HG02588 (cell line): ENCODE measurements around the gene CEPT1.

Source experiments
- ATAC-seq: cut with Tn5 transposase; IDR thresholded peaks from one replicate; pipeline ENCODE4 v1.9.1; 2021; ENCODE audit warnings: mild to moderate bottlenecking, moderate library complexity; ENCODE audit not compliant: unreplicated experiment

Gene CEPT1

DNA sequence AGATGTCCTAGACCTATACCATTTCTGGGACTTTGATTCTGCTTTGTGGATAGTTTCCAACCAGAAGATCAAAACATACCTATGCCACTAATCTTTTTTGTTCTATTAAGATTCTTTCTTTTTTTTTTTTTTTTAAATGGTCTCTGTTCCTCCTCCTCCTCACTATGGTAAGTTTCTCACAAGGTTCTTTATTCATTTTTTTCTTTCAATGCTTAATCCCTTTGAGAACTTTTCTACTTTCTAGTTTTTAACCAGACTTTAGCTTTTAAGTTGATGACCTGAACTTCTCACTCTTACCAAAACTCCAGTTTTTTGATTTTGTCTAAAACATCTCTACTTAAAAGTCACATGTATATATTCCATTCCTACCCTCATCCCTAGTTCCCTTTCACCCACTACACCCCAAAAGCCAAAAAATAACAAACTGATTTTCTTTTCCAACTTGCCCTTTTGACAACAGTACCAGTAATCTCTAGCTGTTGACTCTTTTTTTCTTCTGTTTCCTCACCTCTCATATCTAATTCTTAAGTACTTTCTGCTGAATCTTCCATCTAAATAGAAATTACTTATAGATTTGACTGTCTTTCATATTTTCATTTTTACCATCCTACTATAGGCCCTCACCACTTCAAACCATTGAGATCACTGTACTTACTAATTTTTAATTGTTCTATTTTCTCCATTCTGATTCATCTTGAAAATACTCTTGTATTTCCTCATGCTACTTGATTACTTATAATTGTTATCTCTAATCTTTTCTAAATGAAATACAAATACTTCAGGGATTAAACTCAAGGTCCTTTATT lies 6.1 kb downstream of the CEPT1 start:
- ATAC-seq, result no peak

DNA sequence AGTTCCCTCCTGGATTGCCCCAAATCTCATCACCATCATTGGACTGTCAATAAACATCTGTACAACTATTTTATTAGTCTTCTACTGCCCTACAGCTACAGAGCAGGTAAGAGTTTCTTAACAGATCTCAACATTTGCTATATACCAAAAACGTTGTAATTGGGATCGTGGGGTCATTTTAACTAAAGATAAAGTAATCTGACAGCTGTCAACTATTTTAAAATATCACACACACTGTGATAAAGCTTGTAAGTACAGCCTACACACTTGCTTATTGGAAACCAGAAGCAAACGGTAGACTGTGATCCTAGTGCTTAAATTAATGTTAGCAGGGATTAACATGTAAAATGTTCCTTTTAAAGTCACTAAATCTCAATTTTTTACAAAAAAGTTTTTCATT lies 7.9 kb downstream of the CEPT1 start:
- no peak for ATAC-seq

DNA sequence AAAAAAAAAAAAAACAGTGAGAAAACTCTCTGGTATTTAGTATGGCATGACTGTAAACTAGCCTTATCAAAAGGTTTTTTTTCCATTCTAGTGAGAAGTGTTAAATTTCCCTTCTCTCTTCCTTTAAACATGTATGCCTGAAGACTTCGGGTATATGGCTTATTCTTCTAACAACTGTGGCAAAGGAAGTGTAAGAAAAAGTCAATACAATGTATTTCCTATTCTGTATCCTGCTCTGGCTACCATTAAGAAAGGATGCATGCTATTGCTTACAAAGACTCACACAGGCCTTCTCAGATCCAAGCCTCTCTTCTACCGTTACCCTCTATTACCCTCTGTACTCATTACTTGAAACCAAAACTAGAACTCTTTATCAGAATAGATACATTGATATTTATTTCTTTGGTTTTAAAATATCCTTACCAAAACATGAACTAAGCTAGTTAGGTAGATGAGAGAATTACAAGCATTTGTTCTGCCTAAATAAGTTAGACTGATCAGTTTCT lies 8.4 kb downstream of the CEPT1 start:
- no peak for ATAC-seq

DNA sequence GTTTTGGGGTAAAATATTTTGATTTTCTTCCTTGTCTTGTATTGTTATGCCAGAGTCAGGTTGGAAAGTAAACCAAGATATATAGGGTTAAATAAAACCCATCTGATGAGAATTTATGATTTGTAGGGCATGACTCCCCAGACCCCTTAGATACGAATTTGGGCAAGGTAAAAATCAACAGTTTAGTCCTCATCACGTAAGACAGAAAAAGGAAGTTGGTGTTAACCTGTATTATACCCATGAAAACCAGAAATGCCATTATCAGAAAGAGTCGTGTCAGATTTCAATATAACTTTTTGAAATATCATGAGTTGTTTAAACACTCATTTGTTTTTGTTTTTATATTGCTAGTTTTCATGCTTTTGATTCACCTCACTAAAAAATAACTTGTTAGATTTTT lies 11.8 kb downstream of the CEPT1 start:
- ATAC-seq, result no peak

DNA sequence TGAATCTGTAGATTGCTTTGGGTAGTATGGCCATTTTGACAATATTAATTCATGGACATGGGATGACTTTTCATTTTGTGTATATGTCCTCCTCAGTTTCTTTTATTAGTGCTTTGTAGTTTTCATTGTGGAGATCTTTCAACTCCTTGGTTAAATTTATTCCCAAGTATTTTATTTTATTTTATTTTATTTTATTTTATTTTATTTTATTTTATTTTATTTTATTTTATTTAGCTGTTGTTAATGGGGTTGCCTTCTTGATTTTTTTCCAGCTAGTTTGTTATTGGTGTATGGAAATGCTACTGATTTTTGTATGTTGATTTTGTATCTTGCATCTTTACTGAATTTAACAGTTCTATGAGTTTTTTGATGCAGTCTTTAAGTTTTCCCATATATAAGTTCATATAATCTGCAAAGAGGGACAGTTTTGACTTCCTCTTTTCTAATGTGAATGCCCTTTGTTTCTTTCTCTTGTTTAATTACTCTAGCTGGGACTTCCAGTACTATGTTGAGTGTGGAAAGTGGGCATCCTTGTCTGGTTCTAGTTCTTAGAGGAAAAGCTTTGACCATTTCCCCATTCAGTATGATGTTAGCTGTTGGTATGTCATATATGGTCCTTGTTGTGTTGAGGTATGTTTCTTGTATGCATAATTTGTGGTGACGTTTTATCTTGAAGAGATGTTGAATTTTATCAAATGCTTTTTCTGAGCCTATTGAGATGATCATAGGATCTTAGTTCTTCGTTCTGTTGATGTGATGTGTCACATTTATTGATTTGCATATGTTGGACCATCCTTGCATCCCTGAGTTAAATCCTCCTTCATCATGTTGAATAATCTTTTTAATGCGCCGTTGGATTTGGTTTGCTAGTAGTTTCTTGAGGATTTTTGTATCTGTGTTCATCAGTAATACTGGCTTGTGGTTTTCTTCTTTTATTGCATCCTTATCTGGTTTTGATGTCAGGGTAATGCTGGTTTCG lies 14.3 kb downstream of the CEPT1 start:
- no peak for ATAC-seq

DNA sequence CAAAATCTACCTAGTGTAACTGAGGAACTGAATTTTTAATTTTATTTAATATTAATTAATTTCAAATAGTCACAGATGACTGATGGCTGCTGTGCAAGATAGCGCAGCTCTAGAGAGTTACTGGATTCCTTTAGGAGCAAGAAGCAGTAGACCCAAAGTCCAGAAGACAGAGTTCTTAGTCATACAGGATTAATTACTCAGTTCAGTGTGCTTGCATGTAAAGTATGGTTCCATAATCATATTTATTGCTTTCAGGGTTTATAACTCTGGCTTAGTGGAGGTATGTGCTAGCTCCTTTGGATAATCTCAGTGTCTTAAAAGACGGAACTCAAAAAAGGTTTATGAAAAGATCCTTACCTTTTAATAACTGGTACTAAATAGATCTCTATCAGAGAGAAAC lies 17.4 kb downstream of the CEPT1 start:
- ATAC-seq, result no peak

DNA sequence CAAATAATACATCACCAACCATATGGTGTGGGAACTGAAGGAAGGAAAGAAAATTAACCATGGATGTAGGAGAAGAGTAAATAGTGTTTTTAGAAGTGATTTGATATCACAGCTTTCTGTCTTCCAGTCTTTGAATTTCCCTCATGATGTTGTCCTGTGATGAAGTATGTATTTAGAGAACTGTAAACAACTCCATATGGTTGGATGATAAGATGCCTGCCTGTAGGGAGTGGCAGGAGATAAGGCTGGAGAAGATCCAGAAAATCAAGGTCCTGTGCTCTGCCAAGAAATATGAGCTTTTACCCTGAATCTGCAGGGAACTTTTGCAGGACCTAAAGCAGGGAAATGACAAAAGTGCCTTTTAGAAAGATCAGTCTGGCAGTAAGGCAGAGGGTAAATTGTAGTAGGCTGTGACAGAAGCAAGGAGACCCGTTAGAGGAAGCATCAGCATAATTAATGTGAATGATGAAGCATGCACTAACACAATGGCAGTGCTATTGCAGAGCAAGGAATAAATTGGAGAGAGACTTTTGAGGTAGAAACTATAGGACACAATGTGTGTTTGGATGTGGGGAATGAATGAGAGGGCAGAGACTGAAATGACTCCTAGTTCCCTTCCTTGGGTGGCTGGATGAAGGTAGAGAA lies 21.9 kb downstream of the CEPT1 start:
- ATAC-seq, result no peak

DNA sequence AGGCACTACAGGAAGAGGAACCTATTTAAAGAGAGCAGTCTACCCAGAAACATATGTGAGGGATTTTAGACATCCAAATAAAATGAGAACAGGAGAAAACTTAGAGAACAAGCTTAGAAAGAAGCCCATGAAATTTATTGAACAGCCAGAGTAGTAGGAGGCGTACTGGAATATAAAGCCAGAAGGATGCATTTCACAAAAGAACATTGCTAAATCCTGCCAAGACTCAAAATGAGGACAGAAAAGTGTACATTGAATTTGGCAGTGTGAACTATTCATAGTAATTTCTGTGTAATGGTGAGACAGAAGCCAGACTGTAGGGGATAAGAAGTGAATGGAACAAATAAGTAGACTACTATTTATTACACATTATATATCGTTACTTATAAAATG lies 22.5 kb downstream of the CEPT1 start:
- ATAC-seq, result no peak

DNA sequence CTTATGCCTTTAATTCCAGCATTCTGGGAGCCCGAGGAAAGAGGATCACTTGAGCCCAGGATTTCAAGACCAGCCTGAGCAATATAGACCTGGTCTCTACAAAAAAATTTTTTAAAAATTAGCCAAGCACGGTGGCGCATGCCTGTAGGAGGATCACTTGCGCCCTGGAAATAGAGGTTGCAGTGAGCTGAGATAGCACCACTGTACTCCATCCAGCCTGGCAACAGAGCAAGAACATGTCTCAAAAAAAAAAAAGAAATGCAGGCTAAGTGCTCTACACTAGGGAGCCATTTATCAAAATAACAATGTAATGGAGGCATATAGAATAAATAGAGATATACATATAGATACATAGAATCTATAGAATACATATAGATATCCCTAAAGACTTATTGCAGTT lies 23.3 kb downstream of the CEPT1 start:
- ATAC-seq, result no peak

DNA sequence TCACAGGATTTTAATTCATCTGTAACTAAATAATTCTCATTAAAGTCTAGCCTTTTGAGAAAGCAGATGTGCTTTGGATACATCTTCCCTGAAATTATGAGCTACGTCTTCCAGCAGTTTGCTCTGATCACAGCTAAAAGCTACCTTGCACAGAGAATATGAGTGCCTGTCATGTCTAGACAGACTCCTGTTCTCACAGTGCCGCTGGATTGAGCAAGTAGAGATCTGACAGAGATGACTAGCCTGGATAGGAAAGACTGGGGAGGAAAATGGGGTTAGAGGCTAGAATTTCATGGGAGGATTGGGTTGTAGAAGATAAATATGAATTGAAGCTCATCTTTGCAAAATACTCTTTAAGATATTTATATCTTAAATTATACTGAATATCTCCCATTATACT lies 24.1 kb downstream of the CEPT1 start:
- ATAC-seq, result no peak

DNA sequence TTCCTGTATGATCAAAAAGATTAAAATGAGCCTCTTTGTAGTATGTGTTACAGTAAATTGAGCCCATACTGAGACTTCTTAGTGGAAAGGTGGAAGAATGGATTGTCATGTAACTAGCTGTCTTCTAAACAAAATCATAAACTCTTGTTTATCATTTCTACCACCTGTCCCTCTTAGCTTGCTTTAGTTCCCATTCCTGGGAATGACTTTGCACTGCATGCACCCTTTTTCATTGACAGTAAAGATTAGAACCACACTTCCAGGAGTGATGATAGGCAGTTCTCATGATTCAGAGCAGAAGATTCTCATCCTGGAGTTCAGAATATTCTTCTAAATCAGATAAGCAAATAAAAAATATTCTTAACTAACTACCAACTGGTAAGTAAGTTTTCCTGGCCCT lies 32.4 kb downstream of the CEPT1 start:
- ATAC-seq, result no peak

DNA sequence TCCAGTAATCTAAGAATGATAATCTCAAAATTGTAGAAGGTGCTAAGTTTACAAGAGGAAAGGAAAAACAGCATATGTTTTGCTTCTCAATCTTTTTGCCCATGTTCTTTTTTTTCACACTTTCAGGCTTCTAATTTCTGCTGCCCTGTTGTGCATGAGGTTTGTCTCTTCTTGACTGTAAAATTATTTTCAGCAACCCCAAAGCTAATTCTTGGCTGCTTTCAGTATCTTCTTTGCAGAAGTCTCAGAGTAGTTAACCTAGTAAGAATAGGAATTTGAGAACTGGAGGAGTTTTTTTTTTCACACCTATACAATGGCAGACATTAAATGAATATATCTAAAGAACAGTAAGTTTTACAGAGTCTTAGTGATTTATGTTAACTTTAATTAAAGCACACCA lies 34.0 kb downstream of the CEPT1 start:
- ATAC-seq, result no peak

DNA sequence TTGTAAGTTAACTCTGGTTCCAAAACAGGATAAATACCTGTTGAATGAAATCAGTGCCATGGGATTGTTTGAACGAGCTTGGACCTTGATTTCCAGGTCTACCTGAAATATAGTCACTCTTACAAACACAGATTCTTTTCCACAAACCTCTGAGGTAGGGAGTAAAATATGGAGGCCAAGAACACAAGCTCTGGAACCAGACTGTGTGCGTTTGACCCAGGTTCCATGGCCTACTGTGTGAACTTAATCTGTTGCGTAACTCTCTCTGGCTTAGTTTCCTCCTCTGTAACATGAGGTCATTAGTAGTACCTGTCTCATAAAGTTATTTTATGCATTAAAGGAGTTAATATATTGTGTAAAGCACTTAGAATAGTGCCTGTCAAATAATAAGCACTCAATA lies 35.3 kb downstream of the CEPT1 start:
- no peak for ATAC-seq

DNA sequence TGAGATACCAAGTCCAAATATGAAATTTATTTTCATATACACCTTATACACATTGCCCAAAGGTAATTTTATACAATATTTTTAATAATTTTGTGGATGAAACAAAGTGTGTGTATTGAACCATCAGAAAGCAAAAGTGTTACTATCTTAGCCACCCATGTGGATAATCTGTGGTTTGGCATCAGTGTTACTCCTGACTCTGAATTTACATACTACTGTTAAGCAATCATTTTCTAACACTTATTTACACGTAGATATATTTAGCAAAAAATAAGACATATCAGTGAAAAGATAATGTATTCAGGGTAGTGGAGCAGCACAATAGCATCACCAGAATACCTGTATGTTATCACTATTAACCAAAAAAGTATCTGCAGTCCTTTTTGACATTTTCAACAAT lies 36.7 kb downstream of the CEPT1 start:
- ATAC-seq, result no peak

DNA sequence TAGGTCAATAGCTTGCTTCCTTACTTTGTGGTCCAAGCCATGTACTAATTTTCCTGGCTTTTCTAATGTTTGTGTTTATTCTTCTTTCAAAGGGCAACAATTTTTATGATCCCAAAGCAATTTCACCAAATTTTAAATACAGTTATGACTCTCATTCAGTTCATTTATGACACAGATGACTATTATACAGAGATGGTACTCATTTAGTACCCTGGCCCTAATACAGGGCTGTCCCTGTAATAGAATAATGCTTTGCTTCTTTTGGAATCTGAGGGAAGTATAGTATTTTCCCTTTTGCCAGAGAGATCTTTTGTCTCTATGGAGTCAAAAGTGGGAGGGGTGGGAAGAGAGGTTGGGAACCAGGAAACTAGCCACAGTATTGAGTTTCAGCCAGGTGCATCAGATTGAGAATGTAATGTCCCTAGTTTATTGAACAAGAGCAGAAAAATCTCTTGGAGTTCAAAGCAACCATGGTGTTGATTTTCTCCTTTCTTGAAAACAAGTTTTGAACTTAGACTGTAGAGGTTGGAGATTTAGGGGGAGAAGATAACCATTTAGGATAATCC lies 40.0 kb downstream of the CEPT1 start:
- ATAC-seq, result no peak

DNA sequence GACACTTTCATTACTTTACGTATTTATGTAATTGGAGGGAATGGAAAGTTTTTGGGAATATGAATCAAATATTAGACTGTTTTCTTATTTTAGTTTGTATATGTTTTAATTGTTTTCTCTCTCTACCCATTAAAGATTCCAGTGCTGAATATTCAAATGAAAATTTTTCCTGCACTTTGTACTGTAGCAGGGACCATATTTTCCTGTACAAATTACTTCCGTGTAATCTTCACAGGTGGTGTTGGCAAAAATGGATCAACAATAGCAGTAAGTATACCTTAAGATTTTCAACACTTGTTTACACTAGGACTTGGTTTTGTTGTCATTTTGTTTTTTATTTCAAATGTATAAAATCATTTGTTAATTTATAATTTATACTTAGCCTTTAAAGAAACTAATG lies 42.0 kb downstream of the CEPT1 start:
- ATAC-seq, result no peak

DNA sequence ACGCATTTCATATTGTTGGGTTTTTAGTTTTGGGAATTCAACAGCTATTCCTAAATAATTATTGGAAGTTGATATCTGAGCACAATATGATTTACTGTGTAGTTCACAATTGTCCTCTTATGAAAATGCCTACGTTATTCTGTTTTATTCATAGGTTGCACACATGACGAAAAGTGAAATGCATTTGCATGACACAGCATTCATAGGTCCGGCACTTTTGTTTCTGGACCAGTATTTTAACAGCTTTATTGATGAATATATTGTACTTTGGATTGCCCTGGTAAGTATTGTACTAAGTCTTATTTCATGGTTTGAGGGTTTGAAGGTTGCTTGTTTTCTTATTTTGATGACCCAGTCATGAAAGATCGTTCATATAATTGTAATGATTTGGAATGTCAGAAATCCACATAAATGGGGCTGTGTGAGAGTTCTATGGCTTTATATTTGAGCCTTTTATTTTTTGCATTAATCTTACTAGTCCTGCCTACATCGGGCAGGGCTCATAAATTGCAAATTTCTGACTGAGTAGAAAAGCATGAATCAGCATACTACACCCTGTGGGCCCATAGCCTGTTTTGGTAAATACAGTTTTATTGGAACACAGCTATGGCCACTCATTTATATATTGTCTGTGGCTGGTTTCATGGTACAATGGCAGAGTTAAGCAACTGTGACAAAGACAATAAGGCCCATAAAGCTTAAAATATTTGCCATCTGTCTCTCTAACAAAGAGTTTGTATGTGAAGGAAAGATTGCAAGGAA lies 43.5 kb downstream of the CEPT1 start:
- no peak for ATAC-seq

DNA sequence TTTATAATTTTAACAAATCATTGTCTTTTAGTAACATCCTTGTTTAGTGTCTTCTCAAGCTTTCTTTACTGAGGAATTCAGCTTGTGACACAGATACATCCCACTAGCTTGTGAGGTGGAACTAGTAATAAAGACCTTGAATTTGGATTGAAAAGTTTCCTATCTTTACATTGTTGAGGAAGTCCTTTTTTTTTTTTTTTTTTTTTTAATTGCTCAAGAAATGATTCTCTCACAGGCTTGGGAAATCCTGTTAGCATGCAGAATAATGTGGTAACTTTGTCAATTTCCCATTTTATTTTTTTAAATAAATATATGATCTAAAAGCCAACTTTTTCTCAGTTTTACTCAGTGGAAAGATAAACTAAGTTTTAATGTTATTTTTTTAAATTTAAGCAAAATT lies 44.6 kb downstream of the CEPT1 start:
- no peak for ATAC-seq

DNA sequence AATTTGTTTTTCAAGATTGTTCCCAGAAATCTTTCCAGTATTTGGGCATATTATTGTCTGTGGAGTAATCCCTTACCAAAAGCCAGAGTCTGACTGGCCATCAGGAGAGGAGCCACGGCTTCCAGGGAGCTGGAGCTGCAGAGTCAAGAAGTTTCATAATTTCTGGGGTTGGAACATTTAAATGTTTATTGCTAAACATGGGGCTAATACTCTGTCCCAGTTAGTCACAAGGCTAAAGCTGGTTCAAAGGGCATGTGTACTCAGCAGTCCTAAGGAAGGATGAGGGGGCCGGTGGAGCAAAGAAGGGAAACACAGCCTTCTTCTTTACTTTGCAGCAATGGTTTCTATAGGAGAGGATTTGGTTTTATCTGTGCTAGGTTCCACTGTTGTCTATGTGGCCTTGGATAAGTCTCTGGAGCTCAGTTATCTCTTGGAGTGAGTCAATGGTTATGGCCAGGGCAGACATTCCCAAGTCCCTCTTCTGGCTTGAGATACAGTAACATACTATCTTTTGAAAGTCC lies 51.0 kb downstream of the CEPT1 start:
- ATAC-seq, result no peak

DNA sequence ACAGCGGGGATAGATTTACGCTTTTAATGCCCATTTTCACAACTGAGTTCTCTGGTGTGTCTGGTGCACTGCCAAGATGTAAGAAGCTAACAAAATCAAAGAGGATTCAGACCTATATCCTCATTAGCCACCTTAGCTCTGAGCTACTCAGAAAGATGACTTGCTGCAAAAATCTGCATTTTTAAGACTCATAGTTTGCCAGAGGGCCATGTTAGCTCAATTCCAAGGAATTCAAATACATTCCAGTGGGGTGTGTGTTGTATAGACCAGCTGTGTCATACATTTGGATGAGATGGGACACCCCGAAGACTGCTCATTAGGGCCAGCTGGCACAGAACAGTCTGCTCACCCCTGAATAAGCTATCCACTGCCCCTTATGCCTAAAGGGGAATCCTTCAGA lies 51.5 kb downstream of the CEPT1 start:
- ATAC-seq, result no peak
